GM11168 (cell line): Measurements from ENCODE around the gene KLK10.

Experiments used
- in situ Hi-C: fragments of 300-500 bp; cut with MboI; formaldehyde crosslinking; loops from one replicate; pipeline ENCODE4 v1.12.0; 2022; ENCODE audit warnings: low sequenced_read_pairs; ENCODE audit not compliant: unreplicated experiment

KLK10 gene, protein sequence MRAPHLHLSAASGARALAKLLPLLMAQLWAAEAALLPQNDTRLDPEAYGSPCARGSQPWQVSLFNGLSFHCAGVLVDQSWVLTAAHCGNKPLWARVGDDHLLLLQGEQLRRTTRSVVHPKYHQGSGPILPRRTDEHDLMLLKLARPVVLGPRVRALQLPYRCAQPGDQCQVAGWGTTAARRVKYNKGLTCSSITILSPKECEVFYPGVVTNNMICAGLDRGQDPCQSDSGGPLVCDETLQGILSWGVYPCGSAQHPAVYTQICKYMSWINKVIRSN

DNA sequence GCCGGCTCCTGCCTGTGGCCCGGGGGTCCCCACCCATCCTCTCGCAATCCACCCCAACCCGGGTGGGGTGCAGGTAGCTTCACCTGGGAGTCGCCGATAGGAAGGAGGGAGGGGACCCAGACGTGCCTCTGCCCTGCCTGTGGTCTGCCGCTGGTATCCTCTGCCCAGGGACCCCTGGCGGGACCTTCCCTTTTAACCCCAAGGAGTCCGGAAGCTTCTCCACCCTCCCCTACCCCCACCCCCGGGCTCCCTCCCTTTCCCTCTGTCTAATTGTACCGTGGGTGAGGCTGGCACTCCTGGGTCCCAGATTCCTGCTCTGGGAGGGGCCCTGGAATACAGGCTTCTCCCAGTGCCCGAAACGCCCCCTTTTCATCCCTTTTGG lies at the start of gene KLK10:
Gene KLK10, minus strand, starts transcription at position 166 of the 382 bp plus-strand sequence. CDS start 579 bp downstream, outside the sequence.
- in situ Hi-C loops, result no loop called here

DNA sequence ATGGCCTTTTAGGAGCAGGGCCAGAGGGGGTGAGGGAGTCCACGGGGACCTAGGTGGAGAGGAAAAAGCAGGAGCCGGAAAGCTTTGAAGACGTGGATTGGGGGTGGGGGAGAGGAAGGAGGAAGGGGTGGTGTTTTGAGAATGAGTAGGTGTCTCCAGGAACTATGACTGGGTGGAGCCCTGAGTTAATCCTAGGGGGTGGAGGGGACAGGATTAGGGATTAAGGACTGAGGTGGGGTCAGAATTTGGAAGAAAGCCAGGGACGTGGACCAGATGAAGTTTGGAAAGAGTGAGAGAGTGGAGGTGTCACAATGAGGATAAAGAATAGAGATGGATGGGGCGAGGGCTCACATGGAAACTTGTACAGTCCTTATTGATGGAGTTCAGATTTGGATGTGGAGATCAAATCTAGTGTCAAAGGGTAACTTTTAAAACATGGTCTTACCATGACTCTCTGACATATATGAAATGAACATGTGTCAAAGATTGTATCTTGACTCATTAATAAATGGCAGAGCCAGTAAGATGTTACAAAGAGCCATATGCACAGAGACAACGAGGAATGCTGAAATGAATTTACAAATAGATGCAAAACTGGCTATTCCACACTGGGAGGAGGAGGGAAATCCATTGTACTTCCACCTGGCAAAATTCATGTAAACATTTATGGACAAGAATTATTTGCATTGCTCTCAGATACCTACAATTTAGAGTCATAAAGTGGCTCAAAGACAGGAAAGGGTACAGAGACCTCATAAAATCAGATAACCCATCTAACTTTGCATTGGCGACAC lies 47.1 kb upstream of the KLK10 start:
- in situ Hi-C loops, result no loop called here

DNA sequence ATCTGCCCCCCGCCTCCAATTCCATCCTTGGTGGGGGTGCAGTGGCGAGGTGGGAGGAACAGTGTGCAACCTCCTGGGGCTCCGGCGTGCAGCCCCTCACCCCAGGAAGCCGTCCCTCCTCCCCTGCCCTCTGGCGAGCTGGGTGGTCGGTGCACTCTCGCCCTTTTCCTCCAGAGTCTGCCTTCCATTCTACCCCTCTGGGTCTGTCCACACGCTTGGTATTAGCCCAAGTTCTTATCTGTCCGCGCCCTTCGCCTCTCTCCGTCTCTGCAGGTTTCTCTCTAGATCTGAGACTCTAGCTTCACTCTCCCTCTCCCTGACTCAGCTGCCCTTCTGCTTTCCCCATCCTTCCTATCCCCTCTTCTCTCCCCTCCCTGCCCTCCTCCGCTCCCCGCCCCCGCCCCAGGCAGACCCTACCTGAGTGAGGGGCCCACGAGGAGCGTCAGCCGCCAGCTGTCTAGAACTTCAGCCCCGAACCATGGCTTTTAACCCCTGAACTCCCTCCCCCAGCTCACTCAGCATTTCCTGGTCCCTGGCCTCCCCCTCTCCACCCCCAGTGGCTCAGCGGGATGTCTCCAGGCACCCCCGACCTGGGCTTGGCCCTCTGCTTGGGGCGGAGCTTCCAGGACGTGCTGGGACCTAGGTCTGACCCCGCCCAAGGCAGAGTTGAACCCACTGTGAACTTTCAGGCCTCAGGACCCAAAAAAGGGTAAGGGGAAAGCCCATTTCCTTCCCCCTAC lies 45.9 kb upstream of the KLK10 start:
- in situ Hi-C loops, result no loop called here

DNA sequence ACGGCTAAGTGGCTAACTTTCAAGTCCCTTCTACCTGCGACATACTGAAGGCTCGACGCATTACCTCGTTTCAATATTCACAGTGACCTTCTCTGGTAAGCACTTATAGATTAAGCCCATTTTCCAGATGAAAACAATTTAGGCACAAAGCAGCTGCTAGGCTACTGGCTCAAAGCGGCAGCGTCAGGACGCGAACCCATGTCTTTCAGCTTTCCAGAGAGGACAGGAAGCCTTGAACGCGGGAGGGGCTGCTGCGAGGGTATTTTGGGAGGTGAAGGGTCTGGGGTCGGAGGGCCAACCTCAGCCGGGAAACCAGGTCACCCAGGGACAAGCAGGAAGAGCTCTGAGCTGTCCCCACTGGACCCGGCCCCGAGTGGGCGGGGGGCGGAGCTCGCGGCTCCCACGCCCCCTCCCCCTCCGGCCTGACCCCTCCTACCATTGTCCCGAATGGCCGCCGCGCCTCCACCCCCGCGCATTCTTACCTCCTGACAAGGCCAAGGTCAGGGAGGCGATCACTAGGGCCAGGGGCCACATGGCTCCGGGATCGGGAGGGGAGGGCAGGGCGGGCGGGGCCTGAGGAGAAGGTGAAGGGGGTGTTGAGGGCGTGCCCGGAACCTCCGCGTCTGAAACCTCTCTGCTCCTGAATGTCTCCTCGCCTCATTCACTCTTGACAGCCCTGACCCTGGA lies 45.2 kb upstream of the KLK10 start, which contains the start of gene KLK13:
Gene KLK13, minus strand, starts transcription at position 559 of the 687 bp plus-strand sequence. Its CDS starts 25 bp downstream, at position 534.
- in situ Hi-C loops, result no loop called here

DNA sequence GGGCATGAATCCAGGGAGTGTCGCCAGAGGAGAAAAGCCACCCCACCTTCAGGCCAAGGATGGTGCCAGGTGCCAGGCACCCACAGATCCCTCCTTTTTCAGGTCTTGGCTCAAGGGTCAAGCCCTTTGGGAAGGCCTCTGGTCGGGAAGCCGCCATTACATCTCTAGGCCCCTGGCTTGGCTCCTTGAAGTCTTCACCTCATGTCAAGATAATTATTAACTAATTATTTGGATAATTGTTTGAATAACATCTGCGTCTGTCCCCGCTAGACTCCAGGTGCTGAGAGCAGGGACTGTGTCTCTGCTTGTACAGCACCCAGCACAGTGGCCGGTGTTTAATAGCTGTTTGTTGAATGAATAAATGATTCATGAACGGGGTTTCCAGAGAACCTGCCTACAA lies 44.2 kb upstream of the KLK10 start:
- in situ Hi-C loops, result no loop called here

DNA sequence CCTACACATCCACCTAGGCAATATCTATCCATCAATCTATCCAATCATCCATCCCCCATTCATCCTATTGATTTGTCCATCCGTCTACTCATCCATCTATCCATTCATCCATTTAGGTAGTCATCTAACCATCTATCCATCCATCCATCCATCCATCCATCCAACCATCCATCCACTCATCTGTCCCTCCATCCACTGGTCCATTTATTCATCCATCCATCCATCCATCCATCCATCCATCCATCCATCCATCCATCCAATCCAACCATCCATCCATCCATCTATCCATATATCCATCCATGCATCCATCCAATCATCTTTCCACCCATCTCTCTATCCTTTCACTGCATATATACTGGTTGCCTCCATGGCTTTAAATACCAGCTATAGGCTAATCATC lies 41.5 kb upstream of the KLK10 start:
- in situ Hi-C loops, result no loop called here

DNA sequence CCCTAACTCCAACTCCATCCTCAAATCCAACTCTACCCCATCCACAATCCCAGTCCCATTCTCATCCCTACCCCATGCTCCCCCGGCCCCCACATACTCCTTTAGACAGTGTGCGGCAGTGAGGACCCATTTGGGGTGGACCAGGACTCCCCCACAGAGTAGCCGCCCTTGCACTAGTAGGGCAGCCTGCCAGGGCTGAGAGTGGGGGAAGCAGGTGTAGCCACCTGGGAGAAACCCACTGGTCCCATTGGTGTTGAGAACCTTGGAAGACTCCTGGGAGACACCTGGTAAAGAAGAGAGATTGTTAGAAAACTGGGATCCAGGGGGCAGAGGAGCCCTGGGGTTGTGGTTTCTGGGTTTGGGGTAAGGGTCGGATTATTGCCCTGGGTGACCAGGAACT lies 40.8 kb upstream of the KLK10 start:
- in situ Hi-C loops, result no loop called here

DNA sequence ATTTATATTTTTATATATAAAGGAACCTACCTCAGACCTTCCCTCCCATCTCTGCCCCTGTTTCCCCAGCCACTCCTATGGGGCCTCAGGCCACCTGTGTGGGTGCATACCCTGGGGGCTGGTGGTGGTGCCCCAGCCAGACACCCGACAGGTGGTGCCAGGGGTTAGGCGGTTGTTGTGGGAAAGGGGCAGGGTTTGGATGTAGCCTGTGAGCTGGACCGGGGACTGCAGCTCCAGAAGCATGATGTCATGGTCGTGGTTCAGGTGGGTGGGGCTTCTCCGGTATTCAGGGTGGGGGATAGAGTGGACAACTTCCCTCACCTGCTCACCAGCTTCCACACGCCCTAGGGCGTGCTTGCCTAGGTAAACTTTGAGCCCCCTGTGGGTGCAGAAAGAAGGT lies 40.2 kb upstream of the KLK10 start:
- in situ Hi-C loops, result no loop called here

DNA sequence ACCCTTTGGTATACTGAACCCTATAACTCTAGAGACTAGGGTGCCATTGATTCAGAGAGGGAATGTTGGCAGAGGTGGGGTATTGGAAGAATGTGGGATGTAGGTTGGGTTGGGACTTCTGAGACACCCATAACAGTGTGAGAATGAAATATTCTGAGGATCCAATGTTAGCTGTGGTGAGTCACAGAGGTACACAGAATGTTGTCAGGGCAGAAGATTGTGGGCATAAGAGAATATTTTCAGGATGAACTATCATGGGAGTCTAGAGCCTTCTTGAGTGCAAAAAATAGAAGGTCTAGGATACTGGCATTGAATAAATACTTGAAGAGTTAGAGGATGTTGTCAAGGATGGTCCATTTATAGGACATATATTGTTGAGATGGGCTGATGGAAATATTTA lies 36.4 kb upstream of the KLK10 start:
- in situ Hi-C loops, result no loop called here

DNA sequence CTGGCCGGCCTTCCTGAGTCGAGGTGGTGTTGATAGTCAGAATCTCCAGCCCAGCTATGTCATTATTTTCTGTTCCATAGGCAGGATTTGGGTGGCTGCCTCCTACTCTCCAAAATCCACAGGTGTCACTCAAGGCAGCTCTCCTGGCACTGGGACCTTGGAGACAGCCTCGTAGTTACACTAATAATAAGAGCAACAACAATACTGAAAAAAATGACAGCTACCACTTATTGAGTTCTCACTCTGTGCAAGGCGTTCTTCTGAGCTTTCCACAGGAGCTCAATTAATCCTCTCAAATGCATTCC lies 27.5 kb upstream of the KLK10 start:
- in situ Hi-C loops, result no loop called here

DNA sequence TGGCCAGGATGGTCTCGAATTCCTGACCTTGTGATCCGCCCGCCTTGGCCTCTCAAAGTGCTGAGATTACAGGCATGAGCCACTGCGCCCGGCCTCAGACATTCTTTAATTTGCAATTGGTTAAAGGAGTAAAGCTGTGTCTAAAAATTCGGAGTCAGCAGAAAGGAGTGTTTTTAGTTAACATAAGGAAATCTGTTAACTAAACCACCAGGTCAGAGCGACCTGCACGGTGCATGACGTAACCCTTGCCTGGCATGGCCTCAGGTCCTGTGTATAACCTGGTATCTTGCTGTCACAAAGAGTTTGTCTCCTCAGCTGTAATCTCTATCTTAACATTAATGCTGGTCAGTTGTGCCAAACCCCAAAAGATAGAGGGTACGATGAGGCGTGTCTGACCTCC lies 24.8 kb upstream of the KLK10 start:
- in situ Hi-C loops, result no loop called here

DNA sequence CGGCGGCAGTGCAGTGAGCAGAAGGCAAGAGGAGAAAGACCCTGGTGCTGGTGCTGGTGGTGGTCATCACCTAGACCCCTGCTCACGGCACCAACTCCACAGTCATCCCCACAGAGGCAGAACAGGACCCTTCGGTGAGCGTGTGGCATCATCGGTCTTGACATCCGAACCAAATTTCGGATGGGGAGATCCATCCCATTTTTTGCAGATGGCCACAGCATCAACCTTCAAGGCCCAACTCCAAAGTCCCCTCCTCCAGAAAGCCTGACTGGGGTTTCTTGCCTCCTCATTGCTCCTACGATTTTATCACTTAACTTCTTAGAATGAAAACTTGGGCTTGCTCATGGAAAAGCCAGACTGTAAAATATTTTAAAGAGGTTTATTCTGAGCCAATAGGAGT lies 24.0 kb upstream of the KLK10 start:
- in situ Hi-C loops, result no loop called here

DNA sequence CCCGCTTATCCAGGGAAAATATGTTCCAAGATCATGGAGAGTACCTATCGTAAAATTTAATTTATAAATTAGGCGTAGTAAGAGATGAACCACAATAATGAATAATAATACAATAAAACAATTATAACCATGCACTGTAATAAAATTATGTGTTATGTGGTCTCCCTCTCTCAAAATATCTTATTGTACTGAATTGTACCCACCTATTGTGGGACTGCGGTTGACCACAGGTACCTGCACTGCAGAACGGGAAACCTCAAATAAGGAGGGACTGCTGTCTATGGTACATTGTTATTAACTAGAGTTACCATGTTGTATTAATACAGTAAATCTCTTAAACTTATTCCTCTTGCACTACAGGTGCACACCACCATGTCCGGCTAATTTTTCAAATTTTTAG lies 20.6 kb upstream of the KLK10 start:
- in situ Hi-C loops, result no loop called here

DNA sequence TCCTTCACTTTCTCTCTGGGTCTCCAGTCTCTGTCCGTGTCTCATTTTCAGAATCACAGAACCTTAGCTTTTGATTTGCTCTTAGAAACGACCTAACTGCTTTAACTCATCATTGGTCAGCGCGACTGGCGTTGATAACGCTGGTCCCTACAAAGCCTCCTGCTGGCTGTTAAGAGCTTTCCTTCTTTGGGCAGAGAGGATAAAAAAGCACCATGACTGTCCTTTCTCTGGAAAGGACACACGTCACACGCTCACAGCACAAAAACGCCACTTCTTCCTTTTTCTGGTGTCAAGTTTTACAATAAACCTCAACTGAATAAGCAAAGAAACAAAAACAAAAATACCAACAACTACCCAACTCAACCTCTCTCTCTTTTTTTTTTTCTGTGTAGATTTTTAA lies 17.0 kb upstream of the KLK10 start:
- in situ Hi-C loops, result no loop called here

DNA sequence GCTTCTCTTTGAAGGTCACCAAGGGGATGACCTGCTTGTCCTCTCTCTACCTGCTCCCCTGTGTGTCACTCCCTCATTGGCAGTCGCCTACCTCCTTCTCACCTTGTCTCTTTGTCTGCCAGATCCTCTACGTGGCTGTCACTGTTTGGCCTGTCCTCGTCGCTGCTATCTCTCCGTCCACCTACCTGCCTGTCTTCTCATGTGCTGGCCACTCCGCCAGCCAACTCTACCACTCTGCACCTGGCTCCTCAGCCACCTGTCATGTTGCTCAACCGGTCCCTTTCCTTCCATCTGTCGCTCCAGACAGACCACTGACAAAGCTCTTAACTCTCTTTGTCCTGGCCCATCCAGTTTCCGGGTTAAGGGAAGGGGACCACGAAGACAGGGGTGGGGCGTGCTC lies 15.2 kb upstream of the KLK10 start, which contains the start of gene KLK12:
Gene KLK12, minus strand, starts transcription at position 299 of the 400 bp plus-strand sequence. CDS start 381 bp downstream, outside the sequence.
- in situ Hi-C loops, result no loop called here

DNA sequence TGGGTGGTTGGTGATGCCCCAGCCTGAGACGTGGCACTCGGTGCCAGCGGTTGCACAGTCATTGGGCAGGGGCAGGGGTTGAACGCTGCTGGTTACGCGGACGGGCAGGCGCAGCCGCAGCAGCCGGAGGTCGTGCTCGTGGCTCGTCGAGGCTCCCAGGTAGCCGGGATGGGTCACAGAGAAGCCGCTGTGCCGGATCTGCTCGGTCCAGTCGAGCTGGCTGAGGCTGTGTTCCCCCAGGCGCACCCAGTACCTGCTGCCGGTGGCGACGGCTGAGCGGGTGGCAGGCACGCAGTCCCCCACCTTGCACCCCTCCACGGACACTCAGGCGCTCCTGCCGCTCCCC lies 12.3 kb upstream of the KLK10 start:
- in situ Hi-C loops, result no loop called here

DNA sequence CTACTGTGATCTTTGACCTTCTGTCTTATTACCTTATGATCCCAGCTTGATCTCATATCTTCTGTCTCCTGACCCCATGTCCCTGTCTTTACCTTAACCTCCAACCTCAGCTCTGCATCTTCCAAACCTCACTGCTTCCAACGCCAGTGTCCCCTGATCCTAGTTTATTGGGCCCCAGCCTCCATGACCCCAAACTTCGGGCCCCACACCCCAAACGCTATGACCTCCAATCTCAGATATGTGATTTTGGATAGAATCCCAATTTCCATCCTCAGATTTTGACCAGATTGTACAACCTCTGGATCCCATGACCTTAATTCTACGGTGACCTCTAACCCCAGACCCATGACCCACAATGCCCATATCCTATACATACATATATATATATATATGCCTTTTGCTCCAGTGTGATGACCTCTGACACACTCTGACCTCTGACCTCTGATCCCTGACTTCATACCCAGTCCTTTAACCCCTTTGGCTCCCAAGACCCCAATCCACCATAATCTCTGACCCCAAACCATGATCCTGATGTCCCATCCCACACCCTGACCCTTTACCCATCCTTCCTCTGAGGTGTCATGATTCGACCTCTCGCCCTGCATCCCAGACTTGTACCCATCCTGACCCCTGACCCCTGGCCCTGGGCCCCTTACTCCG lies 11.8 kb upstream of the KLK10 start:
- in situ Hi-C loops, result no loop called here

DNA sequence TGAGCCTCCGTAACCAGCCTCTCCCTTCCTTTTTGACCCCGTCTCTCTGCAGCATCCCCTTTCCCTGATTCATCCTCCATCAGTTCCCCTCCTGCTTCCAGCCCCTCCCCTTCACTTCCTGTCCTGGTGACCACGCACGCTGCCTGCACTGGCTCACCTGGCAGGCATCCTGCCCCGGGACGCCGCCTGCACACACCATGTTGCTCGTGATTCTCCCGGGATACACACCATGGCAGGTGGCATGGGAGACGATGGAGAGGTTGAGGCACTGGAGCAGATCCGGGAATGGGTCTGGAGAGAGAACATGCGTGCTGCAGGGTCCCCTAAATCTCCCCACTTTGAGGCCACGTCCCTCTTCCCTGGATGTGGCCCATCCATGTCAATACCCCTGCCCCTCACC lies 11.1 kb upstream of the KLK10 start:
- in situ Hi-C loops, result no loop called here

DNA sequence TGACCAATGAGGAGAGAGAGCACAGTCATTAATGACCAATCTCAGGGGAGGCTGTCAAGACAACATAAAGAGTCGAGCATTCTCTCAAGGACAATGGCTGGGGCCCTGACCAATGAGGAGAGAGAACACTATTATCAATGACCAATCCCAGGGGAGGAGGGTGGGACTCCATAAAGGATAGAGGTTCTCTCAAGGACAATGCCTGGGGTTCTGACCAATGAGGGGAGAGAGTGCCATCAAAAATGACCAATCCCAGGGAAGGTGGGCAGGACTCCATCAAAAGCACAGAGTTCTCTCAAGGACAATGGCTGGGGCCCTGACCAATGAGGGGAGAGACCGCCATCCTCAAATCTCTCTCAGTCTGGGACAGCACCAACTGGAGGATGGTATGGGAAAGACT lies 10.2 kb upstream of the KLK10 start:
- in situ Hi-C loops, result no loop called here

DNA sequence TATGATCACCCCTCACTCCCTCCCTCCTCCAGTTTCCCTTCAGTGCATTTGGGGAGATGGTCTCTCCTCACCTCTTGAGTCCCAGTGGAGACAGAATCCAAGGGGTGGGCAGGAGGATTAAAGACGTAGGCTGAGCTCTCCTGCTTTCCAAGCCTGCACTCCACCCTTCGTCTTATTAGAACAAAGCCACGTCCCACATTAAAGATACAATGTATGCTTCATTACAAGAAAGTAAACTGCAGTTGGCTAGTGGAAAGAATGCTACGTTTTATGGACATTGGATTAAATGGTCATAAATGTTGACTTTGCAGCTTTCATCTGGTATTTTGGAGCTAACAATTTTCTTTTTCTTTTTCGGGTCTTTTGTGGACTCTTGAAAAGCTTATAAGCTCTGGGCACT lies 8.4 kb upstream of the KLK10 start:
- in situ Hi-C loops, result no loop called here
